Activated T-helper 17 cell treated with anti-CD3 and anti-CD28 coated beads, Interleukin-2, amount 50 U/mL, for 72 hours (primary cell): ENCODE data around the gene HEPHL1. TPM values are rescaled to one million over a fixed set of nuclear protein-coding genes. Genes with fewer than 3 reads are reported as not detected.

Experiments
- ATAC-seq: fragments of 150-1000 bp; cut with Tn5 transposase; replicated peaks from 2 replicates; pipeline ENCODE4 v1.10.0; 2021; ENCODE audit warnings: mild to moderate bottlenecking, moderate library complexity
- H3K27ac Mint-ChIP-seq: one replicate; pipeline ENCODE4 v1.8.0; 2022; ENCODE audit warnings: mixed read lengths
- H3K27me3 Mint-ChIP-seq: one replicate; pipeline ENCODE4 v1.8.0; 2022; ENCODE audit warnings: mixed read lengths
- H3K36me3 Mint-ChIP-seq: one replicate; pipeline ENCODE4 v1.8.0; 2022; ENCODE audit warnings: low read depth, mild to moderate bottlenecking, mixed read lengths
- H3K4me1 Mint-ChIP-seq: one replicate; pipeline ENCODE4 v1.8.0; 2022; ENCODE audit warnings: mixed read lengths
- H3K4me3 Mint-ChIP-seq: one replicate; pipeline ENCODE4 v1.8.0; 2022; ENCODE audit warnings: mild to moderate bottlenecking, mixed read lengths
- H3K9me3 Mint-ChIP-seq: one replicate; pipeline ENCODE4 v1.8.0; 2022; ENCODE audit warnings: mixed read lengths
- total RNA-seq, 2 donors: library from RNA; stranded (reverse); gene quantifications; one replicate each; pipeline ENCODE4 v1.2.3, GENCODE V29; 2022

HEPHL1 gene
- total RNA-seq, 2 donors from 2014 or later = not detected

DNA sequence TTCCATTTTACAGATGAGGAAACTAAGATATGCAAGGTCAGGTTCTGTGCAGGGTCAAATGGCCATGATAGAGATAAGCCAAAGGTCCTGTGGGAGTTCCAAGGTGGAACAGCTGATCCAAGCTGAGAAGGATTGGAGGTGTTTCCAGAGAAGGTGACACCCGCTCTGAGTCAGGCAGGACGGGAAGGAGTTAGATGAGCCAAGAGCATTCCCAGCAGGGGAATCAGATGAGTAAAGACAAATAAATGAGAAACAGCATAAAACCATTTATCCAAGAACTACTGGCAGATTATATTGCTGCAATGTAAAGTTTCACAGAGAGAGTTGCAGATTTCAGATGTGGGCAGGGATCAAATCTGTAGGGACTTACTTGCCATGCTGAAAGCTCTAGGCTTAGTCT, 18.9 kb upstream of the HEPHL1 start:
- Mint-ChIP-seq H3K36me3 (no peaks in the 10 kb centered on the region), H3K9me3 (peaks cover 9% of the 10 kb centered on the region), H3K27ac (no peak overlapping the region), H3K27me3 (peaks cover 5% of the 10 kb centered on the region), H3K4me3 (no peak overlapping the region), H3K4me1 (no peaks in the 10 kb centered on the region)
- no peak for ATAC-seq

DNA sequence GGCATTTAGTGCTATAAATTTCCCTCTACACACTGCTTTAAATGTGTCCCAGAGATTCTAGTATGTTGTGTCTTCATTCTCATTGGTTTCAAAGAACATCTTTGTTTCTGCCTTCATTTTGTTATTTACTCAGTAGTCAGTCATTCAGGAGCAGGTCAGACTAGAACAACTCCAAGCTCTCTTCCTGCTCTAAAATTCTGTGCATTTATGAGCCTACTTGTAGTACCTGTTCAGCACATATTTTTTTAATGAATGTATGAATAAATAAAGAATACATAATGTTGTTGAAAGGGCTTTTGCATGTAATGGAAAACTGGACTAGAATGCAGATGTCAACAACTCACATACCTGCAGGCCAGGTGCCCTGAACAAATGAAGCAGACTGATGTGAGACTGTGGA, 13.7 kb upstream of the HEPHL1 start:
- Mint-ChIP-seq H3K27ac (no peak overlapping the region), H3K4me3 (no peak overlapping the region), H3K36me3 (no peaks in the 10 kb centered on the region), H3K27me3 (peaks cover 18% of the 10 kb centered on the region), H3K9me3 (no peaks in the 10 kb centered on the region), H3K4me1 (no peaks in the 10 kb centered on the region)
- no peak for ATAC-seq

DNA sequence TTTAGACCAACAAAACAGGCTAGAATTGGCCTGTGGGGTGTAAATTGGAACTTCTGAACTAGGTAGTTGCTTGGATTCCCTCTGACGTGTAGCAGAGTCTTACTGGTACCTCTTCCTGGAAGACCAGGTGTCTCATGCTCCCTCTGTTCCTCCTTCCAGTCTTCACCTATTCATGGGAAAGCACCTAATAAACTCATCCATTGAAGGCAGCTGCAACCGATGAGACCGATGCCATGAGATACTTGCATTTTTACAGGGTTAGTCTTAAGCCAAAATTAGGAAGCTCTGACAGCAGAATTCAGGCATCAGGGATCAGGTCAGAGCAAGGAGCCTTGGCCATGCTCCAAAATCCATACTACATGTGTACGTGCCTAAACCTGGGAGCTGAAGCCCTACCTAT, 13.2 kb upstream of the HEPHL1 start:
- Mint-ChIP-seq H3K36me3 (no peaks in the 10 kb centered on the region), H3K27me3 (peaks cover 18% of the 10 kb centered on the region), H3K4me3 (no peak overlapping the region), H3K9me3 (no peaks in the 10 kb centered on the region), H3K4me1 (no peaks in the 10 kb centered on the region), H3K27ac (no peak overlapping the region)
- ATAC-seq = no peak

- H3K27me3 Mint-ChIP-seq = peaks cover 18% of the 10 kb centered on the region
- no peaks in the 10 kb centered on the region for H3K4me1 Mint-ChIP-seq
- no peaks in the 10 kb centered on the region for H3K36me3 Mint-ChIP-seq
- no peak overlapping the region for H3K27ac Mint-ChIP-seq
- H3K9me3 Mint-ChIP-seq = no peaks in the 10 kb centered on the region
- ATAC-seq = no peak
- no peak overlapping the region for H3K4me3 Mint-ChIP-seq
These were observed 11.0 kb upstream of the HEPHL1 start for GRCh38 chr11:94010136-94010535.

DNA sequence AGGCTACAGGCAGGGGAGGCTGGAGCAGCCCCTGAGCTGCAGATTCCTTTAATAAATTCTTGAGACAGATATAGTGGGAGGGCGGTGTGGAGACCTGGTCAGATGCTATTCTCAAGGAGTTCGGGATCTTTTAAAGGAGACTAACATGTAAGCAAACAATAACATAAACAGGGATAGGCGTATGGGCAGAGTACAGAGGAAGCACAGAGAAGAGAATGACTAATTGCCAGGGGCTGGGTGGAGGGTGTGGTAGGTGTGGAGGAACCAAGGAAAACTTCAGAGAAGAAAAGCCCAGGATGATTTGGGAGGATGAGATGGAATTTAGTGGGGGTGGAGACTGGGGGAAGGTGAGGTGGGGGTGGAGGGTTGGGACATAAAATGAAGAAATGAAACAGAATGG, 9.7 kb upstream of the HEPHL1 start:
- Mint-ChIP-seq H3K4me3 (no peak overlapping the region), H3K4me1 (no peaks in the 10 kb centered on the region), H3K27ac (no peak overlapping the region), H3K27me3 (peaks cover 18% of the 10 kb centered on the region), H3K36me3 (no peaks in the 10 kb centered on the region), H3K9me3 (peaks cover 4% of the 10 kb centered on the region)
- no peak for ATAC-seq

GRCh38 chr11:94017446-94017845, 3.7 kb upstream of the HEPHL1 start:
- peaks cover 5% of the 10 kb centered on the region for H3K27me3 Mint-ChIP-seq
- H3K4me3 Mint-ChIP-seq = no peak overlapping the region
- no peak for ATAC-seq
- H3K9me3 Mint-ChIP-seq = peaks cover 8% of the 10 kb centered on the region
- H3K4me1 Mint-ChIP-seq = no peaks in the 10 kb centered on the region
- no peak overlapping the region for H3K27ac Mint-ChIP-seq
- H3K36me3 Mint-ChIP-seq = no peaks in the 10 kb centered on the region

- H3K4me1 Mint-ChIP-seq = no peaks in the 10 kb centered on the region
- no peak overlapping the region for H3K27ac Mint-ChIP-seq
- peaks cover 5% of the 10 kb centered on the region for H3K27me3 Mint-ChIP-seq
- H3K4me3 Mint-ChIP-seq = no peak overlapping the region
- ATAC-seq = no peak
- peaks cover 8% of the 10 kb centered on the region for H3K9me3 Mint-ChIP-seq
- no peaks in the 10 kb centered on the region for H3K36me3 Mint-ChIP-seq
These were observed 2.4 kb upstream of the HEPHL1 start for GRCh38 chr11:94018721-94019120.

- peaks cover 16% of the 10 kb centered on the region for H3K27me3 Mint-ChIP-seq
- no peaks in the 10 kb centered on the region for H3K4me1 Mint-ChIP-seq
- no peak for ATAC-seq
- no peak overlapping the region for H3K27ac Mint-ChIP-seq
- no peak overlapping the region for H3K4me3 Mint-ChIP-seq
- H3K9me3 Mint-ChIP-seq = peaks cover 9% of the 10 kb centered on the region
- no peaks in the 10 kb centered on the region for H3K36me3 Mint-ChIP-seq
These were observed 2.7 kb downstream of the HEPHL1 start for GRCh38 chr11:94023856-94024255.

GRCh38 chr11:94024547-94024946, 3.4 kb downstream of the HEPHL1 start:
- no peak for ATAC-seq
- Mint-ChIP-seq H3K4me3 (no peak overlapping the region), H3K4me1 (no peaks in the 10 kb centered on the region)

DNA sequence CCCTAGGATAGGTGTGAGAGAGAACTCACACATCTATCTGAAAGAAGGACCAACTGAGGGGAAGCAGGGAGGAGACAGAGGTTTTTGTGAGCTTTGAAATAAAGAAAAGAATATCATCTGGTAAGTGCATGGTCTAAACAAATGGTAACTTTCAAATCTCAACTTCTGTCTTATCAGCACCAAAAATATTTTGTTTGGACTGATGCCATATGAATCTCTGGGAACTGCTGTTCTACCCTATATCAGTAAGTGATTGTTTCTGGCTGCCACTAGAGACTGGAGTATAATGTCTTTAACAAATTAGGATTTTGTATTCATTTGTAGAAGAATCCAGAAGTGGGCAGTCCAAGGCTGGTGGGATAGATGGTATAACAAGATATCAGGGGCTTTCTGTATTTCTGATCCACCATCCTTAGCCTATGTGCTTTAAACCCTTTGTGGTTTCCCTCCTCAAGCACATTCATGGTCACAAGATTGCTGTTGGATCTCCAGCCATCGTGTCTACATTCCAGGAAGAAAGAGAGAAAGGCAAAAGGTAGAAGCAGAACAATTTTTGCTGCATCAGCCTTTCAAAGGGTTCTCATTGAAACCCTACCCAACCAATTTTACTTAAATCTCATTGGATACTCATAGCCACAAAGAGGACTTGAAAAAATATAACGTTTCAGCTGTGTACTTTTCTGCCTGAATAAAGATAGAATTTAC, 4.7 kb downstream of the HEPHL1 start:
- H3K4me1 Mint-ChIP-seq = no peaks in the 10 kb centered on the region
- H3K27me3 Mint-ChIP-seq = peaks cover 19% of the 10 kb centered on the region
- H3K9me3 Mint-ChIP-seq = peaks cover 9% of the 10 kb centered on the region
- no peak overlapping the region for H3K27ac Mint-ChIP-seq
- no peaks in the 10 kb centered on the region for H3K36me3 Mint-ChIP-seq
- no peak for ATAC-seq
- H3K4me3 Mint-ChIP-seq = no peak overlapping the region

More at GRCh38 chr11:94024547-94024946, 3.4 kb downstream of the HEPHL1 start:
- no peaks in the 10 kb centered on the region for H3K36me3 Mint-ChIP-seq
- H3K9me3 Mint-ChIP-seq = peaks cover 9% of the 10 kb centered on the region
- H3K27ac Mint-ChIP-seq = no peak overlapping the region
- peaks cover 16% of the 10 kb centered on the region for H3K27me3 Mint-ChIP-seq

DNA sequence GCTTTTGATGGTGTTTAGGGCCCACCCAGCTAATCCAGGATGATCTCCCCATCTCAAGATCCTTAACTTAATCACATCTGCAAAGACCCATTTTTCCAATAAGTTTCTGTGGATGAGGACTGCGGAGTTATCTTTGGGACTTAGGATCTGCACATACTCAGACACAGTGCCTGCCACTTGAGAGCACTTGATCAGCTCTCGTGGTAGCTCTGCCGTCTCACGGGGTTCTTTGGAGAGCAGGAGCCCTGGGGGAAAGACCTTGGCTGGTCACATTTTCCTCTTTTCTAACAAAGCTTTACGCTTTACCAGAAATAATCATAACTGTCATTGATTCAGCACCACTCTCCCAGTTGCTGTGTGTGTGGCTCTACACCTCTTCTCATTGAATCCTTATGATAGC, 6.1 kb downstream of the HEPHL1 start:
- ATAC-seq = no peak
- peaks cover 6% of the 10 kb centered on the region for H3K9me3 Mint-ChIP-seq
- peaks cover 14% of the 10 kb centered on the region for H3K27me3 Mint-ChIP-seq
- no peak overlapping the region for H3K27ac Mint-ChIP-seq
- no peaks in the 10 kb centered on the region for H3K4me1 Mint-ChIP-seq
- H3K4me3 Mint-ChIP-seq = no peak overlapping the region
- no peaks in the 10 kb centered on the region for H3K36me3 Mint-ChIP-seq

DNA sequence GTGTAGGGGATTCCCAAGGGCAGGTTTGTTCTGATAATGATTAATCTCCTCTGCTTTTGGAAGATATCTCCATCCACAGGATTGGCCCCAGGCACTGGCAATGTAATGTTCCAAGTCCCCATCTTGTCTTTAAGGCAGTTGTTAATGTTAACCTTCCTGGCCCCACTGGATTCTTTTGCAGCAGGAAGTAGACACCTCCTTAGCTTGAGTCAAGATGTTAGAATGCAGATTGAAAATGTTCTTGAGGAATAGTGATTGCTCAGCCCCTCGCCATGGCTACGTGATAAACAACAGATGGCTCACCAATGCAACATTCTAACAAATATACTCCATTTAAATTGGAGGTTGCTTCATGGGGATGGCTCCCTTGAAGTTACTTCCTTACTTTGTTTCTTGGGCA, 7.3 kb downstream of the HEPHL1 start:
- no peak for ATAC-seq
- Mint-ChIP-seq H3K27ac (no peak overlapping the region), H3K9me3 (peaks cover 6% of the 10 kb centered on the region), H3K4me3 (no peak overlapping the region), H3K27me3 (peaks cover 14% of the 10 kb centered on the region), H3K4me1 (no peaks in the 10 kb centered on the region), H3K36me3 (no peaks in the 10 kb centered on the region)

DNA sequence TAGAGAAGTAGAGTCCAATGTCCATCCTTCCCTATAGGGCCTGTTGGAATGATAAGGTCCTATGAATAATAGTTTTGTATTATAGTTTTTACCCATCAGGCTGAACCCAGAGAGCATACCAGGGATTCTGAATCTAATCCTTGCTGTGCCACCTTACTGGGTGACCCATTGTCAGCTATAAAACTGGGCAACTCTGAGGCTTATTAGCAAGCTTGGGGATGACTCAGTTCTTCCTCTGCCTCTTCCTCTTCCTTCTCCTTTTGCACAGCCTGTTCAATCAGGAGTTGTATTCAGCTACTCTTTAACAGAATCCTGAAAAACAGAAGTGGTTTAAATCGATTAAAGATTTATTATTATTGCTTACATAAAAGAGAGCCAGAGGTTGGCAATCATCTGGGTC, 8.9 kb downstream of the HEPHL1 start:
- peaks cover 14% of the 10 kb centered on the region for H3K27me3 Mint-ChIP-seq
- H3K4me1 Mint-ChIP-seq = no peaks in the 10 kb centered on the region
- ATAC-seq = no peak
- H3K9me3 Mint-ChIP-seq = peaks cover 6% of the 10 kb centered on the region
- no peaks in the 10 kb centered on the region for H3K36me3 Mint-ChIP-seq
- no peak overlapping the region for H3K4me3 Mint-ChIP-seq
- no peak overlapping the region for H3K27ac Mint-ChIP-seq

GRCh38 chr11:94031625-94032024, 10.5 kb downstream of the HEPHL1 start:
- no peaks in the 10 kb centered on the region for H3K36me3 Mint-ChIP-seq
- H3K27me3 Mint-ChIP-seq = peaks cover 11% of the 10 kb centered on the region
- H3K4me1 Mint-ChIP-seq = no peaks in the 10 kb centered on the region
- no peak overlapping the region for H3K4me3 Mint-ChIP-seq
- no peak overlapping the region for H3K27ac Mint-ChIP-seq
- no peak for ATAC-seq
- H3K9me3 Mint-ChIP-seq = peaks cover 6% of the 10 kb centered on the region

- Mint-ChIP-seq H3K4me1 (no peaks in the 10 kb centered on the region), H3K4me3 (no peak overlapping the region), H3K27ac (no peak overlapping the region), H3K9me3 (peaks cover 4% of the 10 kb centered on the region), H3K36me3 (no peaks in the 10 kb centered on the region), H3K27me3 (peaks cover 8% of the 10 kb centered on the region)
- no peak for ATAC-seq
These were observed 10.9 kb downstream of the HEPHL1 start for GRCh38 chr11:94032066-94032465.

GRCh38 chr11:94032725-94033124, 11.6 kb downstream of the HEPHL1 start:
- no peak for ATAC-seq

More at GRCh38 chr11:94032725-94033124, 11.6 kb downstream of the HEPHL1 start:
- Mint-ChIP-seq H3K27me3 (peaks cover 6% of the 10 kb centered on the region), H3K4me3 (no peak overlapping the region), H3K27ac (no peak overlapping the region), H3K9me3 (no peaks in the 10 kb centered on the region), H3K4me1 (no peaks in the 10 kb centered on the region), H3K36me3 (no peaks in the 10 kb centered on the region)
